Measurements from ENCODE around the gene ARL13B.
"Not testable (repeated sequence)": the region's sequence is repeated elsewhere in the genome, so short reads cannot be mapped to it uniquely, and the experiment has no call there.

DNA sequence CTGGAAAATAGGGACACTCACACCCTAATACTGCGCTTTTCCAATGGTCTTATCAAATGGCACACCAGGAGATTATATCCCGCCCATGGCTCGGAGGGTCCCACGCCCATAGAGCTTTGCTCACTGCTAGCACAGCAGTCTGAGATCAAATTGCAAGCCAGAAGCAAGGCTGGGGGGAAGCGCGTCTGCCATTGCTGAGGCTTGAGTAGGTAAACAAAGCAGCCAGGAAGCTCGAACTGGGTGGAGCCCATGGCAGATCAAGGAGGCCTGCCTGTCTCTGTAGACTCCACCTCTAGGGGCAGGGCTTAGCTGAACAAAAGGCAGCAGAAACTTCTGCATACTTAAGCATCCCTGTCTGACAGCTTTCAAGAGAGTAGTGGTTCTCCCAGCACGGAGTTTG, 30.0 kb upstream of the ARL13B start:
- TF ChIP-seq, protein P1, sequence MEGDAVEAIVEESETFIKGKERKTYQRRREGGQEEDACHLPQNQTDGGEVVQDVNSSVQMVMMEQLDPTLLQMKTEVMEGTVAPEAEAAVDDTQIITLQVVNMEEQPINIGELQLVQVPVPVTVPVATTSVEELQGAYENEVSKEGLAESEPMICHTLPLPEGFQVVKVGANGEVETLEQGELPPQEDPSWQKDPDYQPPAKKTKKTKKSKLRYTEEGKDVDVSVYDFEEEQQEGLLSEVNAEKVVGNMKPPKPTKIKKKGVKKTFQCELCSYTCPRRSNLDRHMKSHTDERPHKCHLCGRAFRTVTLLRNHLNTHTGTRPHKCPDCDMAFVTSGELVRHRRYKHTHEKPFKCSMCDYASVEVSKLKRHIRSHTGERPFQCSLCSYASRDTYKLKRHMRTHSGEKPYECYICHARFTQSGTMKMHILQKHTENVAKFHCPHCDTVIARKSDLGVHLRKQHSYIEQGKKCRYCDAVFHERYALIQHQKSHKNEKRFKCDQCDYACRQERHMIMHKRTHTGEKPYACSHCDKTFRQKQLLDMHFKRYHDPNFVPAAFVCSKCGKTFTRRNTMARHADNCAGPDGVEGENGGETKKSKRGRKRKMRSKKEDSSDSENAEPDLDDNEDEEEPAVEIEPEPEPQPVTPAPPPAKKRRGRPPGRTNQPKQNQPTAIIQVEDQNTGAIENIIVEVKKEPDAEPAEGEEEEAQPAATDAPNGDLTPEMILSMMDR (IDR thresholded peaks at IDR 0.05) = not testable (repeated sequence)
- TF ChIP-seq POLR2A (IDR thresholded peaks at IDR 0.05) = not testable (repeated sequence)

Data from uterus (tissue), 2 donors.